Gastrocnemius medialis (tissue), 4 donors: ENCODE measurements around the gene FYN. TPM values are rescaled to one million over a fixed set of nuclear protein-coding genes. Genes with fewer than 3 reads are reported as not detected.
A peak's percentile ranks its signal among the peaks of the same experiment; 100 is the strongest.

ENCODE experiments used
- ATAC-seq, 2 donors: fragments of 150-250 bp; one replicate each; pipeline ENCODE4 v1.9.1; 2016
- DNase-seq, 2 donors: peaks; one replicate each; pipeline ENCODE4 v3.0.0-alpha.2; 2019
- H3K27ac ChIP-seq, 4 donors: fragments of 200-600 bp; sonication (generic); 1 replicate in 1 of 4; 2 replicates in 3 of 4; pipeline ENCODE4 v1.5.1; 2016 to 2018; ENCODE audit warnings: mild to moderate bottlenecking in 2 of 4, moderate library complexity in 1 of 4
- H3K27me3 ChIP-seq, 3 donors: fragments of 200-600 bp; sonication (generic) in 2 of 3; 1 replicate in 1 of 3; 2 replicates in 2 of 3; pipeline versions ENCODE4 v1.5.1 to v1.6.0; 2016 to 2019; ENCODE audit warnings: mild to moderate bottlenecking in 1 of 3, moderate library complexity in 1 of 3
- H3K36me3 ChIP-seq, 2 donors: fragments of 200-600 bp; sonication (generic) in 1 of 2; one replicate each; pipeline ENCODE4 v1.5.1; 2017 to 2018
- H3K4me1 ChIP-seq, 2 donors: fragments of 200-600 bp; sonication (generic) in 1 of 2; one replicate each; pipeline ENCODE4 v1.5.1; 2016 to 2017; ENCODE audit warnings: mild to moderate bottlenecking in 2 of 2
- H3K4me3 ChIP-seq, 4 donors: fragments of 200-600 bp; sonication (generic) in 3 of 4; 1 replicate in 1 of 4; 2 replicates in 3 of 4; pipeline ENCODE4 v1.5.1; 2016 to 2019; ENCODE audit warnings: mild to moderate bottlenecking in 2 of 4
- H3K9me3 ChIP-seq, 3 donors: fragments of 200-600 bp; sonication (generic) in 2 of 3; 1 replicate in 1 of 3; 2 replicates in 2 of 3; pipeline ENCODE4 v1.5.1; 2016 to 2019
- POLR2A ChIP-seq, 2 donors: fragments of 450-650 bp; IDR thresholded peaks; one replicate each; pipeline ENCODE4 v1.6.1; 2017; ENCODE audit warnings: antibody characterized with exemption in 2 of 2, mild to moderate bottlenecking in 2 of 2, moderate library complexity in 2 of 2
- in situ Hi-C, 4 donors: fragments of 200-750 bp; cut with MboI; loops; one replicate each; pipeline versions ENCODE4 v1.15.0 to v1.8.0; 2017; ENCODE audit warnings: low sequenced_read_pairs in 4 of 4
- intact Hi-C: fragments of 100-400 bp; cut with DNase I; formaldehyde crosslinking; loops from one replicate; pipeline ENCODE4 v1.15.1; 2023; ENCODE audit warnings: low total_unique reads
- total RNA-seq, 4 donors: library from RNA; depleted of rRNA; stranded (reverse); fragments of >200 nt; gene quantifications; one replicate each; pipeline versions ENCODE4 v1.1.0 to v1.2.3, GENCODE V29; 2016
- TF ChIP-seq, protein P1 (sequence below), 5 experiments: fragments of 450-650 bp in 3 of 5; fragments of 200-600 bp in 2 of 5; sonication (generic) in 2 of 5; IDR thresholded peaks in 4 of 5; conservative IDR thresholded peaks in 1 of 5; 1 replicate in 4 of 5; 2 replicates in 1 of 5; pipeline ENCODE4 v1.5.1; 2016 to 2019; ENCODE audit warnings: antibody characterized with exemption in 5 of 5, mild to moderate bottlenecking in 3 of 5, moderate library complexity in 3 of 5

Gene FYN
- total RNA-seq, 4 donors from 2014 or later = 9.2 to 36.8 (median 17.0) TPM

DNA sequence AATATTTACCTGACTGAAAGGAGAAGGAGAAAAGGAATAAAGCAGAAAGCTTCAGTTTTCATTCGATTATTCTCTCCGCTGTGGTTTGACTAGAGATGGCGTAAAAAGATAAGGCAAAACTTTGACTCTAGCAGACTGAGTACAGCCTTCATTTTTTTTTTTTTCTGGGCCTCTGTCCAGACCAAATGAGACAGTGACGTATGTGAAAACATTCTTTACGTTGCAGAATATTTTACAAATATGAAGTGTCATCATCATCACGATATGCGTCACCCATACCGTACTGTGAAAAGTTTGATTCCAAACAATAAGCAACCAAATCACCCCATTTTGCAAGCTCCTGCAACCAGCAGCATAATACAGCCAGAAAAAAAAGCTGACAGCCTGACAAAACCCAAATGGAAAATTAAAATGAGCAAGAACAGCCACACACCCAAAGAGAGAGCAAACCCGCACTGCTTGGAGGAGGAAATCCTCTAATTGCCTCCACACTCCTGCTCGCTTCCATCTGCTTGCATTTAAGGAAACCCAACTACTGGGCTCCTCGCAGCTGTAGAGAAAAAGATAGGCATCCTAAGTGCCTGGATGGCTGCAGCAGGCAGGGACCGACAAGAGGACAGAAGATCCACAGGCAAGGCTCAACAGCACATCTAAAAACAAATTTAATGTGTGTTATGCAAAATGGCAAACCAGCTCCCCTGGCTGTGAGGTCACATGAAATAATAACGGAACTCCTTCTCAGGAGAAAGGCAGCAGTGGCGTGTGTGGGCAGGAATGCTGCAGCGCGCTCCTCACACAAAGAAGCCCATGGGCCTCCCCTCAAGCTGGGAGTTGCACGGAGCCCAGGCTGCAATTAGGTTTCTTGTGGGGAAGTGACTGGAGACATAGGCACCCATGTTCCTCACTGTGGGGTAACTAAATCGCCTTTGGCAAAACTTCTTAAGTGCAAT is 113.1 kb downstream of the FYN start:
- H3K4me3 ChIP-seq = no peak overlapping the region
- TF ChIP-seq POLR2A (IDR thresholded peaks at IDR 0.05) = no peak
- TF ChIP-seq, protein P1, sequence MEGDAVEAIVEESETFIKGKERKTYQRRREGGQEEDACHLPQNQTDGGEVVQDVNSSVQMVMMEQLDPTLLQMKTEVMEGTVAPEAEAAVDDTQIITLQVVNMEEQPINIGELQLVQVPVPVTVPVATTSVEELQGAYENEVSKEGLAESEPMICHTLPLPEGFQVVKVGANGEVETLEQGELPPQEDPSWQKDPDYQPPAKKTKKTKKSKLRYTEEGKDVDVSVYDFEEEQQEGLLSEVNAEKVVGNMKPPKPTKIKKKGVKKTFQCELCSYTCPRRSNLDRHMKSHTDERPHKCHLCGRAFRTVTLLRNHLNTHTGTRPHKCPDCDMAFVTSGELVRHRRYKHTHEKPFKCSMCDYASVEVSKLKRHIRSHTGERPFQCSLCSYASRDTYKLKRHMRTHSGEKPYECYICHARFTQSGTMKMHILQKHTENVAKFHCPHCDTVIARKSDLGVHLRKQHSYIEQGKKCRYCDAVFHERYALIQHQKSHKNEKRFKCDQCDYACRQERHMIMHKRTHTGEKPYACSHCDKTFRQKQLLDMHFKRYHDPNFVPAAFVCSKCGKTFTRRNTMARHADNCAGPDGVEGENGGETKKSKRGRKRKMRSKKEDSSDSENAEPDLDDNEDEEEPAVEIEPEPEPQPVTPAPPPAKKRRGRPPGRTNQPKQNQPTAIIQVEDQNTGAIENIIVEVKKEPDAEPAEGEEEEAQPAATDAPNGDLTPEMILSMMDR (IDR thresholded peaks at IDR 0.05 in 4 of 5, conservative IDR thresholded peaks at IDR 0.05 in 1 of 5) = no peak
- peaks cover 9 to 36% of the 10 kb centered on the region in 2 donors for H3K4me1 ChIP-seq
- no peak for DNase-seq
- H3K36me3 ChIP-seq = no peaks in the 10 kb centered on the region
- intact Hi-C loops (no loop called here), in situ Hi-C loops (no loop called here)
- peak overlapping the region in 3 of 4 donors; percentile 34 to 37 (median 35) for H3K27ac ChIP-seq
- no peak for ATAC-seq
- no peaks in the 10 kb centered on the region for H3K27me3 ChIP-seq
- no peaks in the 10 kb centered on the region for H3K9me3 ChIP-seq

DNA sequence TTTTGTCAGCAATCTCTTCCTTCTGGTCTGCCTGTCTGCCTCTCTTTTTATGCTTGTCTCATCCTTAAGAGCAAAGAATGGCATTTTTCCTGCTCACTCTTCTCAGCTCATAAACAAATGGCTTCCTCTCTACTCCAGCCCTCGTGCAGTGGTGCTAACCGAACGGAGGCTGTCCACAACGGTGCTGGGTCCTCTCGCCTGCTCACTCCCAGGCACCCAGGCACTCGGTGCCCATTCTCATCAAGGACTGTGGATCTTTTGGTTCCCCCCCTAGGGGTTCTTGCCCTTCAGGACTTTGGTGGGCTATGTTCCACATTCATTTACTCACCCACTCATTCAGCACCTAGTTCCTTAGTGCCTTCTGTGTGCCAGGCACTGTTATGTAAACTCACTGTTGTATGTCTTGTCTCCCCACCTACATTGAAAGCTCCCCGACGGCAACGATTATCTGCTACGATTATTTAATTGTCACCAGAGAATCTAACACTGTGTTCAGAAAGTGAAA is 113.9 kb downstream of the FYN start:
- in situ Hi-C loops (no loop called here), intact Hi-C loops (no loop called here)
- peaks cover 9 to 43% of the 10 kb centered on the region in 2 donors for H3K4me1 ChIP-seq
- H3K4me3 ChIP-seq = no peak overlapping the region
- TF ChIP-seq, protein P1 (IDR thresholded peaks at IDR 0.05 in 4 of 5, conservative IDR thresholded peaks at IDR 0.05 in 1 of 5) = no peak
- TF ChIP-seq POLR2A (IDR thresholded peaks at IDR 0.05) = no peak
- DNase-seq (no peak), ATAC-seq (no peak)
- no peaks in the 10 kb centered on the region for H3K9me3 ChIP-seq
- H3K36me3 ChIP-seq = no peaks in the 10 kb centered on the region
- H3K27me3 ChIP-seq = no peaks in the 10 kb centered on the region
- H3K27ac ChIP-seq = peak overlapping the region; percentile 15 to 37 (median 34)

DNA sequence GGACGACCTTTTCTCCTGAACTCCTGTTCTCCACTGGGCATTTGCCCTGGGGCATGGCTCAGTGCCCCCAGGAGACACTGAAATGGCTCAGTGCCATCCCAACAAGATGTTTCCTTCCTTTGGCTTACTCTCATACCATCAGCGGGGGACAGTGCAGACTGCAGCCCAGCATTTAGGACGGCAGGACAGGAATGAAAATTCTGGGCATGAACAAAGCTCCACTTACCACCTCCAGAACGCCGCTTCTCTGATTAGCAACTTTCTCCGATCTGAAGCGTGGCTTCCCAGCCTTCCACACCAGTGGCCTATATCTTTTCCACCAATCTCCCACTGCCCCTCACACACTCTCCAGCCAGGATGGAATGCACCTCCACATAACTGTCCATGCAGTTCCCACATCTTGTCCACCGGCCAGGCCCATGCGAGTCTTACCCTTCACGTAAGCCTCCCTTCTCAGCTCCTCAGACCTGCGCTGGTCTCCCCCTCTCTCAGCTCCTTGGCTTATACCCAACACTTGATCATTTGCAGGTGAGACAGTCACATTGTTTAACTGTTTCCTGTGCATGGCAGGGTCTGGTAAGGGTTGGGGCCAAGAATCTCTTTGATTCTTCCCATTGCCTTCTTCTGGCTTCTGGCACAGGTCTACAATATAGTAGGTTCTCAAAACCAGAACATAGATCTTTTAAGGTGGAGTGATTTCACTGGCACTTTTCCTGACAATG is 114.5 kb downstream of the FYN start:
- in situ Hi-C loops (no loop called here), intact Hi-C loops (no loop called here)
- DNase-seq = no peak
- peaks cover 9 to 45% of the 10 kb centered on the region in 2 donors for H3K4me1 ChIP-seq
- no peaks in the 10 kb centered on the region for H3K9me3 ChIP-seq
- ATAC-seq = no peak
- no peak overlapping the region for H3K4me3 ChIP-seq
- TF ChIP-seq POLR2A (IDR thresholded peaks at IDR 0.05) = no peak
- TF ChIP-seq, protein P1 (IDR thresholded peaks at IDR 0.05 in 4 of 5, conservative IDR thresholded peaks at IDR 0.05 in 1 of 5) = no peak
- H3K36me3 ChIP-seq = no peaks in the 10 kb centered on the region
- H3K27ac ChIP-seq = peak overlapping the region; percentile 15 to 37 (median 34)
- H3K27me3 ChIP-seq = no peaks in the 10 kb centered on the region

DNA sequence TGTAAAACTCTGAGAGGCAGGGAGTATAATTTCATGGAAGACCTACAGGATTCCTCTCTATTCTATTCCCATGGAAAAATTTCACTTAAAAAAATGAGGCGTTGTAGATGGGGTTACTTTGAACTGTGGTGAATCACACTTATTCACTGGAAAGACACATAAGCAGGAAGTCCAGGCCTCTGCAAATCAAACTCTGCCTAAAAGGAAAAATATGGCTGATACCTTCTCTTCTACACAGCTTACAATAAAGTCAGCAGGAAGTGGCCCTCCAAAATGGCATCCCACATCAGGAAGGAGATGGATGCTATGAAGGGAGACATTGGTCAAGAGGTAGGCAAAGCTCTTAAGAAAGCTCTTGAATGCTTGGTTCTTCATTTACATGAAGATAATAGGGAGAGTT is 115.9 kb downstream of the FYN start:
- TF ChIP-seq, protein P1 (IDR thresholded peaks at IDR 0.05 in 4 of 5, conservative IDR thresholded peaks at IDR 0.05 in 1 of 5) = no peak
- TF ChIP-seq POLR2A (IDR thresholded peaks at IDR 0.05) = no peak
- intact Hi-C loops (no loop called here), in situ Hi-C loops (no loop called here)
- Histone ChIP-seq H3K27me3 (no peaks in the 10 kb centered on the region), H3K27ac (peak overlapping the region in 1 of 4 donors; percentile 29), H3K9me3 (no peaks in the 10 kb centered on the region), H3K4me1 (peaks cover 9 to 47% of the 10 kb centered on the region in 2 donors), H3K36me3 (no peaks in the 10 kb centered on the region), H3K4me3 (no peak overlapping the region)
- DNase-seq (no peak), ATAC-seq (no peak)
